ENCODE data around the gene MYLK2.

The MYLK2 gene

DNA sequence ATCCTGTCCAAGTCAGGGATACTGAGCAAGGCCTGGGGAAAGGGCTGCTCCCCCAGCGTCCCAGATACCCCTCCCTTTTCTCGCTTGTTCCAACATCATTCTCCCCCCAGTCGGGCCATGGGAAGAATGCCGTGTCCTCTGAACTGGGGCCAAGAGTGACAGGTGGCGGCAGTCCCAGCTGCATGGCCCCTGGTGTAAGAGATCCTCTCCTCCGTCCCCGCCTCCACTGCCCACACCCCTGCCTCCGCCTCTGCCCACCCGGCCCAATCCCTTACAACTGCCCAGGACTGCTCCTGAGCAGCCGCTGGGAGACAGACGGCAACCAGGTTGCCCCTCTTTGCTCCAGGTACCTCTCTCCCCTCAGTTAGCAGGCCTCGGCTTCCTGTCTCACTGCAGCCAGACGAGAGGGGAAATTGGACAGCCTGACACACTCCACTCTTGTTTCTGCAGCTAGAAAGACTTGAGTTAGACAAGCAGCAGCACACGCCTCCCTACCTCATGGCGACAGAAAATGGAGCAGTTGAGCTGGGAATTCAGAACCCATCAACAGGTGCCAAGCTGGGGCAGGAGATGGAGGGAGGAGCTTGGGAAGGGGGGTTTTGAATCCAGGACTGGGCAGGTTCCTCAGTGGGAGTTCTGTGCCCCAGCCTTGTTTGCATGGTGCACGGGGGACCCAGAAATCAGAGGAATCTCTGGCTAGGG is at the start of gene MYLK2:
TSS of gene MYLK2 (plus strand) at position 274 of the 702 bp plus-strand sequence. CDS start at position 499, 225 bp downstream.
- TF ChIP-seq, protein P1, sequence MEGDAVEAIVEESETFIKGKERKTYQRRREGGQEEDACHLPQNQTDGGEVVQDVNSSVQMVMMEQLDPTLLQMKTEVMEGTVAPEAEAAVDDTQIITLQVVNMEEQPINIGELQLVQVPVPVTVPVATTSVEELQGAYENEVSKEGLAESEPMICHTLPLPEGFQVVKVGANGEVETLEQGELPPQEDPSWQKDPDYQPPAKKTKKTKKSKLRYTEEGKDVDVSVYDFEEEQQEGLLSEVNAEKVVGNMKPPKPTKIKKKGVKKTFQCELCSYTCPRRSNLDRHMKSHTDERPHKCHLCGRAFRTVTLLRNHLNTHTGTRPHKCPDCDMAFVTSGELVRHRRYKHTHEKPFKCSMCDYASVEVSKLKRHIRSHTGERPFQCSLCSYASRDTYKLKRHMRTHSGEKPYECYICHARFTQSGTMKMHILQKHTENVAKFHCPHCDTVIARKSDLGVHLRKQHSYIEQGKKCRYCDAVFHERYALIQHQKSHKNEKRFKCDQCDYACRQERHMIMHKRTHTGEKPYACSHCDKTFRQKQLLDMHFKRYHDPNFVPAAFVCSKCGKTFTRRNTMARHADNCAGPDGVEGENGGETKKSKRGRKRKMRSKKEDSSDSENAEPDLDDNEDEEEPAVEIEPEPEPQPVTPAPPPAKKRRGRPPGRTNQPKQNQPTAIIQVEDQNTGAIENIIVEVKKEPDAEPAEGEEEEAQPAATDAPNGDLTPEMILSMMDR (IDR thresholded peaks at IDR 0.05) = no peak
- H3K9me3 ChIP-seq = no peaks in the 10 kb centered on the region
- H3K4me3 ChIP-seq (ENCODE audit: low read depth in 1 of 2, low read length in 1 of 2) = no peak within 1 kb of the TSS
- H3K27me3 ChIP-seq = peaks cover 8% of the 10 kb centered on the region
- H3K36me3 ChIP-seq = no peaks in the 10 kb centered on the region
- peaks cover 3 to 7% of the 10 kb centered on the region in 2 experiments for H3K4me1 ChIP-seq (ENCODE audit: control insufficient read depth in 1 of 2, insufficient read depth in 1 of 2, low read depth in 1 of 2, low read length in 1 of 2)
- no peak within 1 kb of the TSS for H3K27ac ChIP-seq

DNA sequence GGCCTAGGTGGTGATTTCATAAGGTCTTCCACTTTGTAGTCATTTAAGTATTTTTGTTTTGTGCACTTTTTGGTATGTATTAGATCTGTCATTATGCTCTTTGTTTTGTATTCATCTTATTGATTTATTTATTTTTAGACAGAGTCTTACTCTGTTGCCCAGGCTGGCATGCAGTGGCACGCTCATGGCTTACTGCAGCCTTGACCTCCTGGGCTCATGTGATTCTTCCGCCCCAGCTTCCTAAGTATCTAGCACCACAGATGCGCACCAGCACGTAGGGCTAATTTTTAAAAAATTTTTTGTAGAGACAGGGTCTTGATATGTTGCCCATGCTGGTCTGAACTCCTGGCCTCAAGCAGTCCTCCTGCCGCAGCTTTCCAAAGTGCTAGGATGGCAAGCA is 49.5 kb upstream of the MYLK2 start:
- peaks cover 45% of the 10 kb centered on the region for H3K36me3 ChIP-seq
- H3K27me3 ChIP-seq = no peaks in the 10 kb centered on the region
- H3K4me3 ChIP-seq (ENCODE audit: low read depth in 1 of 2, low read length in 1 of 2) = no peak overlapping the region
- TF ChIP-seq, protein P1 (IDR thresholded peaks at IDR 0.05) = no peak
- H3K4me1 ChIP-seq (ENCODE audit: control insufficient read depth in 1 of 2, insufficient read depth in 1 of 2, low read depth in 1 of 2, low read length in 1 of 2) = no peaks in the 10 kb centered on the region
- no peak overlapping the region for H3K27ac ChIP-seq
- H3K9me3 ChIP-seq = no peaks in the 10 kb centered on the region

DNA sequence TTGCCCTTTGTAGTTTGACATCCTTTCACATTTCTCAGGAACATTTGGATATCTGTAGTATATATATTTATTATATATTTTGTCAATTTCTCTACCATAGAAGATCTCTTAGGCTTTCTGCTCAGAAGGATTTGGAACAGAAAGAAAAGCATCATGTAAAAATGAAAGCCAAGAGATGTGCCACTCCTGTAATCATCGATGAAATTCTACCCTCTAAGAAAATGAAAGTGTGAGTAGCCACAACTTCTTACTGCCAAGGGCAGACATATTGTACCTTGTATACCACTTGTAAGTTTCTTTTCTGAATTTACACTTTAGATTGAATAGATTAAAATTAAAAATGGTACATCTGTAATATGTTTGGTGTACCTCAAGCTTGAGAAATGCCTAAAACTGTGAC is 48.9 kb upstream of the MYLK2 start:
- H3K27ac ChIP-seq = no peak overlapping the region
- peaks cover 45% of the 10 kb centered on the region for H3K36me3 ChIP-seq
- no peaks in the 10 kb centered on the region for H3K4me1 ChIP-seq (ENCODE audit: control insufficient read depth in 1 of 2, insufficient read depth in 1 of 2, low read depth in 1 of 2, low read length in 1 of 2)
- H3K27me3 ChIP-seq = no peaks in the 10 kb centered on the region
- H3K9me3 ChIP-seq = no peaks in the 10 kb centered on the region
- H3K4me3 ChIP-seq (ENCODE audit: low read depth in 1 of 2, low read length in 1 of 2) = no peak overlapping the region
- TF ChIP-seq, protein P1 (IDR thresholded peaks at IDR 0.05) = no peak

DNA sequence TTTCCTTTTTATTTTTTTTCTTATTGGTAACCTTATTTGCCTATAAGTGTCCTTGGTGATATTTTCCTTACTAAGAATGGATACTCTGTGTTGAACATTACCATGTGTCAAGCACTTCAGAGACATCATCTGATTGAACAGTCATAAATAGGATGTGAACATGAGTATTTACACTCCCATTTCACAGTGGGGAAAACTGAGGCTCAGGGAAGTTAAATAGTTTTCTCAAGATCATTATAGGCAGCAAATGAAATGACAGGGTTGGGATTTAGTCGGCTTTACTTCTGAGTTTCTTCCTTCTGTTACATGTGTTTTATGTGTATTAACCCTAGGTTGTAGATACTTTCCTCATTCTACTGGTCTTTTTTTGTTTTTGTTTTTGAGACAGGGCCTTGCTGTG is 44.7 kb upstream of the MYLK2 start:
- Histone ChIP-seq H3K36me3 (peaks cover 50% of the 10 kb centered on the region), H3K27me3 (no peaks in the 10 kb centered on the region), H3K27ac (no peak overlapping the region), H3K4me1 (ENCODE audit: control insufficient read depth in 1 of 2, insufficient read depth in 1 of 2, low read depth in 1 of 2, low read length in 1 of 2) (no peaks in the 10 kb centered on the region), H3K4me3 (ENCODE audit: low read depth in 1 of 2, low read length in 1 of 2) (no peak overlapping the region), H3K9me3 (no peaks in the 10 kb centered on the region)
- TF ChIP-seq, protein P1 (IDR thresholded peaks at IDR 0.05) = no peak

DNA sequence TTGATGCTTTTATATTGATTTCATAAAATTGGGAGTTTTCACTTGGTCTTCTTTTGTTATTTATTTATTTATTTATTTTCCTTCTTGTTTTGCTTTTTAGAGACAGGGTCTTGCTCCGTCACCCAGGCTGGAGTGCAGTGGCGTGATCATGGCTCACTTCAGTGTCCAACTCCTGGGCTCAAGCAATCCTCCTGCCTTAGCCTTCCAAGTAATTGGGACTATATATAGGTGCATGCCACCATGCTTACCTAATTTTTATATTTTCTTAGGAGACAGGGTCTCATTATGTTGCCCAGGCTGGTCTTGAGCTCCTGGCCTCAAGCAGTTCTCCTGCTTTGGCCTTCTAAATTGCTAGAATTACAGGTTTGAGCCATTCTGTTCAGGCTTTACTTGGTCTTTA is 38.3 kb upstream of the MYLK2 start:
- H3K4me3 ChIP-seq (ENCODE audit: low read depth in 1 of 2, low read length in 1 of 2) = no peak overlapping the region
- peaks cover 75% of the 10 kb centered on the region for H3K36me3 ChIP-seq
- H3K4me1 ChIP-seq (ENCODE audit: control insufficient read depth in 1 of 2, insufficient read depth in 1 of 2, low read depth in 1 of 2, low read length in 1 of 2) = no peaks in the 10 kb centered on the region
- H3K27me3 ChIP-seq = no peaks in the 10 kb centered on the region
- TF ChIP-seq, protein P1 (IDR thresholded peaks at IDR 0.05) = no peak
- no peaks in the 10 kb centered on the region for H3K9me3 ChIP-seq
- H3K27ac ChIP-seq = no peak overlapping the region

Data from neutrophil (primary cell).